KBM-7 (cell line): ENCODE measurements around the gene MEGF6.

Experiments used
- DNase-seq: peaks from one replicate; pipeline ENCODE4 v3.0.0-alpha.2; 2015
- in situ Hi-C: fragments of 300-500 bp; cut with MboI; formaldehyde crosslinking; loops from 2 replicates; pipeline ENCODE4 v1.14.3; 2020; ENCODE audit warnings: low sequenced_read_pairs, low pct_unique_long_range_greater_than_20kb, mixed read lengths

MEGF6 gene

DNA sequence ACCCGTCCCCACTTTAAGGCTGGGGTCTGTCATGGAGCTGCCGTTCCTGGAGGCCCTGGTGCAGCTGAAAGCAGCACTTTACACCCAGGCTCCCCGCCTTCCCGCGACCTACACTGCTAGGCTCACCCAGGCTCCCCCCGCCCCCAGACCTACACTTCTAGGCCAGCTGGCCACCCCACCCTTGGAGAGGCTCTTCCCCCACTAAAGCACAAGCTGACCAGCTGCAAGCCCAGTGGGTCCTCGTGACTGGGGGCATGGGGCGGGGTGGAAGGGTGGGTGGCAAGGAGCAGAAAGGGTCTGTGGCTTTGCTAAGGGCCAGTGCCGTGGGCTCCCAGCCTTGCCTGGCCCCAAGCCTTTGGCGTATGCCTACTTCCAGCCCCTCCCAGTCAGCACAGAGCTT, 166.6 kb downstream of the MEGF6 start:
- DNase-seq = no peak
- in situ Hi-C loops = no loop called here

DNA sequence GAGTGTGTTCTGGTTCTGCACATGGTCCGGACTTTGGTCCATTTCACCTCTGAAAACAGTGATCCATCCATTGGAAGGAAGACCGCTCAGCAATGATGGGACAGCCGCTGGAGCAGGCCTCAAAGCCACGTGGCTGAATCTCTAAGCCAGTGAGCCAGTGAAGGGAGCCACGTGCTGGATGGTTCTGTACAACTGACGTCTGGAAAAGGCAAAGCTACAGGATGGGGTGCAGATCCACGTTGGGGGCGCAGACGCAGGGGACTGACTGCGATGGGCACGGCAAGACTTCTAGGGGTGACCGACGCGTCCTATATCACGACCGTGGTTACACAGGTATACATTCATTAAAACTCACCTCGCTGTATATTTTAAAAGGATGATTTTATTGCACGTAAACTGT, 167.0 kb downstream of the MEGF6 start:
- no peak for DNase-seq
- in situ Hi-C loops = no loop called here

DNA sequence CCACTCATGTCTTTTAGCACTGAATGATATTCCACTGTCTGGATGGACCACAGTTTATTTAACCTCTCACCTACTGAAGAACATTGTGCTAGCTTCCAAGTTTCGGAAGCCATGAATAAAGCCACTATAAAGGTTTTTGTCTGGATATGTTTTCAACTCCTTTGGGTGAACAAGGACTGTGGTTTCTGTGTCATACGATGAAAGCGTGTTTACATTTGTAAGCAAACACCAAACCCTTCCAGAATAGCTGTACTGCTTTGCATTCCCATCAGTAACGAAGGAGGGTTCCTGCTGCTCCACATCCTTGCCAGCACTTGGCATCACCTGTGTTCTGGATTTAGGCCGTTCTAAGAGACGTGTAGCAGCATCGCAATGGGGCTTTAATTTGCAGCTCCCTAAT, 167.5 kb downstream of the MEGF6 start:
- in situ Hi-C loops = no loop called here
- no peak for DNase-seq

DNA sequence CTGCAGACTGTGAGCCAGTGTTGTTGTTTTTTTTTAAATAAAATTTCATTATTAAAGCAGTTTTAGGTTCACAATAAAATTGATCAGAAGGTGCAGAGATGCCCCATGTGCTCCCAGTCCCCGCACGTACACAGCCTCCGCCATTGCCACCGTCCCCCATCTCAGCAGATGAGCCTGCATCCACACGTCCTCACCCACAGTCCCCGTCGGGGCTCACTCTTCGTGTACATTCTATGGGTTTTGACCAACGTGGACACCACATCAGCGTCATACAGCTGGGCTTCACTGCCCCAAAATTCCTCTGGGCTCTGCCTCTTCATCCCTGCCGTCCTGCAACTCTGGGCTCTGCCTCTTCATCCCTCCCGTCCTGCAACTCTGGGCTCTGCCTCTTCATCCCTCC, 168.4 kb downstream of the MEGF6 start:
- DNase-seq = no peak
- in situ Hi-C loops = no loop called here

DNA sequence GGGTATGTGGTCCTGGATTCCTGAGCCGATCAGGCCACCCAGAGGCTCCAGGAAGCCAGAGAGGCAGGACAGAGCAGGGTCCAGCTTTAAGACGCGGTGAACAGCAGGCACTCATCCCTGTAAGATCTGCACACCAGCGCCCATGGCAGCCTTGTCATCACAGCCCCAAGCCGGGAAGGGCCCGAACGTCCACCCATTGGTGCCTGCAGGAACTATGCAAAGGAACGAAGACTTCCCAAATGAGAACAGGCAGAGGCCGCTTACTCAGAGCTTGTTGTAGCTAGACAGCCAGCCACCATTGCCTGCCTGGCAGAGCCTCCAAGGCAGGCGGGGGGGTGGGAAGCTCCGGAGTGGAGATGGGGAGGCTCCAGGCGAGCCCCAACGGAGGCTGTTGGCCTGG, 169.0 kb downstream of the MEGF6 start:
- in situ Hi-C loops = no loop called here
- DNase-seq = no peak

DNA sequence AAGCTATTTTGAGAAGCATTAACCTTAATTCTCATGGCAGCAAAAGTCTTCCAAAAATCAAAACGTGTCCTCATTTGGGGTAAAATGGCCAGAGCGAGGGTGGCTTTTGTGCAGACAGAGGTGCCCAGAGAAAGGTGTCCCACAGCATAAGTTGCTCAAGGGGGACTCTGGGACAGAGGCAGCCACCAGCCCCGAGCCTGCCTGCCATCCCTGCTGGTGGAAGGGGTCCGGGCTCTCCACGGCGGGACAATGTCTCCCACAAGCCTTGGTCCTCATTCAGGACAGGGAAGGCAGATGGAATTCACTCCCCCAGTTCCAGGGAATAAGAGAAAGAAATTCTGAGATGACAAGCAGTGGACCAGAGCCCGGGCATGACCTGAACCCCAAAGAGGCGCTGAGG, 169.4 kb downstream of the MEGF6 start:
- no peak for DNase-seq
- in situ Hi-C loops = no loop called here

DNA sequence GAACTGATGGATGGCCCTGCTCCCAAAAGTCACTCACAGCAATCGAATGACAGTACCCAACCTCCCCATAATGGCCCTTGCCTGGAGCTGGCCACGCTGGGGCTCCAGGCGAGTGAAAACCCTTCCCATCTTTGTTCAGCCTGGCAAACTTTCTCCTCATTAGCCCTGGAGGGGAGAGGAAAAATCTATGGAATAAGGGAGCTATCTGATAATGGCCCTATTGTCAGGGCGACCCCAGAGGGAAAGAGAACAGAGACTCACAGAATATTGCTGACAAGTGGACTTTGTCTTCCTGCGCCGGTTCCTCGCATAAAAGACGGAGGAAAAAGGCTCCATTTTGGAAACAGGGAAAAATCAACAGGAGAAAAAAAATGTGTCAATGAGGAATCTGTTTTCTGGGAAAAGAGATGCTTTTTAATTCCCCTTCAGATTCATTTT, 169.9 kb downstream of the MEGF6 start:
- no peak for DNase-seq
- in situ Hi-C loops = no loop called here

DNA sequence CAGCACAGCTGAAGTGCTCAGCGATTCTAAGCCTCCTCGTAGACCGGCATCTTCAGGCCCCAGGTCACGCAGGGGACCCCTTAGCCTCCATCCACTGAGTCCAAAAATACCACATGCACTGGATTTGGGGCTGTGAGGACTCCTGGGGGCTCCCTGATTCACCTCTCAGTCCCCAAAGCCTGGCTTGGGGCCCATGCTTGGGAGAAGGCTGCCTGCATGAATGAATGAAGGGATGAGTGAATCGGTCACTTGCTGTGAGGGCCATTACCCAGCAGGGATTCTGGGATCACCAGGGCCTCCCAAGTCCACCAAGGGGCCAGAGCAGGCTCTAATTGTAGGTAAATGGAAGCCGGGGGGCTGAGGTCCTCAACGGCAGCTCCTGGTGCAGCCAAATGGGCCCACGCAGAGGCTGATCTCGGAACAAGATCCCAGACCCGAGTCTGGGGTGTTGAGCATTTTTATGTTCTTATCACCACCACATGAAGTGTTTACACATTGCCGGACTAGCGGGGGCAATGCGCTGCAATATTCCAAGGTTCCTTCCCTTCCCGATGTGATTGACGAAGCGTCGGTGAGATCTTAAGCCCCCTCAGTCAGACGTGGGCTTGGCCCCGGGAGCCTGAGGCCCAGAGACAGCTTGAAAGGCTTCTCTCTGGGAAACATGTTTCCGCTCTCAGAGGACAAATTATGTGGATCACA, 170.4 kb downstream of the MEGF6 start:
- DNase-seq = no peak
- in situ Hi-C loops = no loop called here

DNA sequence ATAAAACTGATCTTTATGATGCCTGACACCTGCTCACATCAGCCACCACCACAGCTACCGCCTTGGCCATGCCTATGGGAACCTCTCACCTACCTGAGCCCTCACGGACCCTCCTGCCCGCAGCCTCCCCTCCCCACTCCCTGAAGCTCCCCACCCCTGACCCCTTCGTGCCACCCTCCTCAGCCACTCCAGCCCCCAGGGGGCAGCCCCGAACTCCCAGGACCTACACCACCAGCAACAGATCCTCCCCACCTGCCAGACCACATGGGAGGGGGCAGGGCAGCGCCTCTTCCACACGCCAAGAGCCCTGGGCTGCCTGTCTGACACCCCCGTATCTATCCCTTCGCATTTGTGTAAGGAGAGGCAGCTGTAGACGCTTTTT, 171.0 kb downstream of the MEGF6 start:
- in situ Hi-C loops = no loop called here
- no peak for DNase-seq
